MCF 10A (cell line): Measurements from ENCODE around the gene GPR146. TPM values are rescaled to one million over a fixed set of nuclear protein-coding genes. Genes with fewer than 3 reads are reported as not detected.

Source experiments
- BruUV-seq: library from RNA; stranded (reverse); fragments of 400-500 nt; replicated peaks from 2 replicates; lab custom pipeline; 2021; lab: Mats Ljungman, UMichigan
- CTCF ChIA-PET: fragments of 300-600 bp; sonication (Branson Sonifier 250); formaldehyde crosslinking; extraction: SDS; loops from one replicate; lab custom pipeline; 2021; ENCODE audit warnings: antibody characterized with exemption, inconsistent platforms; lab: Yijun Ruan, JAX
- POLR2A ChIA-PET: fragments of 300-600, 350-650 bp; sonication (Branson Sonifier 250); formaldehyde crosslinking; extraction: SDS; loops from one replicate; lab custom pipeline; 2020; ENCODE audit warnings: antibody characterized with exemption, inconsistent platforms; lab: Yijun Ruan, JAX
- DNase-seq: peaks from one replicate; pipeline ENCODE4 v3.0.0-alpha.2; 2018; ENCODE audit not compliant: unreplicated experiment
- H3K27ac Mint-ChIP-seq: one replicate; pipeline ENCODE4 v1.8.0; 2022; ENCODE audit warnings: mild to moderate bottlenecking, low read depth, mixed read lengths; ENCODE audit not compliant: unreplicated experiment
- H3K27me3 Mint-ChIP-seq: one replicate; pipeline ENCODE4 v1.8.0; 2022; ENCODE audit warnings: mixed read lengths; ENCODE audit not compliant: insufficient read depth, unreplicated experiment
- H3K36me3 Mint-ChIP-seq: one replicate; pipeline ENCODE4 v1.8.0; 2022; ENCODE audit warnings: mild to moderate bottlenecking, moderate library complexity, mixed read lengths; ENCODE audit not compliant: insufficient read depth, unreplicated experiment
- H3K4me1 Mint-ChIP-seq: one replicate; pipeline ENCODE4 v1.8.0; 2022; ENCODE audit warnings: mixed read lengths; ENCODE audit not compliant: insufficient read depth, unreplicated experiment
- H3K4me3 Mint-ChIP-seq: one replicate; pipeline ENCODE4 v1.8.0; 2022; ENCODE audit warnings: mild to moderate bottlenecking, moderate library complexity, mixed read lengths; ENCODE audit not compliant: unreplicated experiment
- H3K9me3 Mint-ChIP-seq: one replicate; pipeline ENCODE4 v1.8.0; 2022; ENCODE audit warnings: mixed read lengths; ENCODE audit not compliant: unreplicated experiment
- intact Hi-C: fragments of 100-400 bp; cut with micrococcal nuclease; formaldehyde crosslinking; loops from 2 replicates; pipeline ENCODE4 v1.14.1; 2022
- total RNA-seq: library from RNA; stranded (reverse); gene quantifications from 2 replicates; pipeline ENCODE4 v1.2.3, GENCODE V29; 2022
- TF ChIP-seq, protein P1 (sequence below): fragments of 200-600 bp; IDR thresholded peaks from one replicate; pipeline ENCODE4 v1.8.0; 2022; ENCODE audit warnings: antibody characterized with exemption, mild to moderate bottlenecking; ENCODE audit not compliant: unreplicated experiment

Gene GPR146
- total RNA-seq, 1 experiment from 2014 or later: not detected

DNA sequence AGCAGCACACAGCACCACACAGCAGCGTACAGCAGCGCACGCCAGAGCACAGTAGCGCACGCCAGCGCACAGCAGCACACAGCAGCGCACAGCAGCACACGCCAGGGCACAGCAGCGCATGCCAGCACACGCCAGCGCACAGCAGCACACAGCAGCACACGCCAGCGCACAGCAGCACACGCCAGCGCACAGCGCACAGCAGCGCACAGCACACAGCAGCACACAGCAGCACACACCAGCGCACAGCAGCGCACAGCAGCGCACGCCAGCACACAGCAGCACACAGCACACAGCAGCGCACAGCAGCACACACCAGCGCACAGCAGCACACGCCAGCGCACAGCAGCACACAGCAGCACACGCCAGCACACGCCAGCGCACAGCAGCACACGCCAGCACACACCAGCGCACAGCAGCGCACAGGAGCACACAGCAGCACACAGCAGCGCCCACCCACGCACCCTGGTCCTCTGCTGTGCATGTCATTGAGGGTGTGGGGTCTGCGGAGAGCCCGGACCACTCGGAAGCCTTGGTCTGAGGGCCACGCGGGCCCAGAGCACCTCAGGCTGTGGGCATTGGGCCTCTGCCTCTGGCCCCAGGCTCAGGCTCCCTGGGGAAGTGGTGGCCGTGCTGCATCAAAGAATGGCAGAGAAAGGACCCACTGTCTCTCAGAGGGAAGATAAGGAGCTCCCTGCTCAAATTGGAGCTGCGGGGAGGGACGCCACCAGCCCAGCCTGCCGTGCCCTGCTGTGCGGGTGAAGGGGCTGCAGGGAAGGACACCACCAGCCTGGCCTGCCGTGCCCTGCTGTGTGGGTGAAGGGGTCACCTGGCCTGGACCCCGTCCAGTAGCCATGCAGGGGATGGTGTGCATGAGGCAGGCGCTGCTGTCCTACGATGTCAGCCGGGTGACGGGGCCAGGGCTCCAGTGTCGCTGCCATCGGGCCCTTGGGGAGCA is 27.5 kb upstream of the GPR146 start:
- intact Hi-C loops: no loop called here
- H3K27ac Mint-ChIP-seq: no peak overlapping the region
- no peaks in the 10 kb centered on the region for H3K27me3 Mint-ChIP-seq
- H3K4me3 Mint-ChIP-seq: no peak overlapping the region
- H3K4me1 Mint-ChIP-seq: no peaks in the 10 kb centered on the region
- BruUV-seq: no TSS peak
- TF ChIP-seq, protein P1, sequence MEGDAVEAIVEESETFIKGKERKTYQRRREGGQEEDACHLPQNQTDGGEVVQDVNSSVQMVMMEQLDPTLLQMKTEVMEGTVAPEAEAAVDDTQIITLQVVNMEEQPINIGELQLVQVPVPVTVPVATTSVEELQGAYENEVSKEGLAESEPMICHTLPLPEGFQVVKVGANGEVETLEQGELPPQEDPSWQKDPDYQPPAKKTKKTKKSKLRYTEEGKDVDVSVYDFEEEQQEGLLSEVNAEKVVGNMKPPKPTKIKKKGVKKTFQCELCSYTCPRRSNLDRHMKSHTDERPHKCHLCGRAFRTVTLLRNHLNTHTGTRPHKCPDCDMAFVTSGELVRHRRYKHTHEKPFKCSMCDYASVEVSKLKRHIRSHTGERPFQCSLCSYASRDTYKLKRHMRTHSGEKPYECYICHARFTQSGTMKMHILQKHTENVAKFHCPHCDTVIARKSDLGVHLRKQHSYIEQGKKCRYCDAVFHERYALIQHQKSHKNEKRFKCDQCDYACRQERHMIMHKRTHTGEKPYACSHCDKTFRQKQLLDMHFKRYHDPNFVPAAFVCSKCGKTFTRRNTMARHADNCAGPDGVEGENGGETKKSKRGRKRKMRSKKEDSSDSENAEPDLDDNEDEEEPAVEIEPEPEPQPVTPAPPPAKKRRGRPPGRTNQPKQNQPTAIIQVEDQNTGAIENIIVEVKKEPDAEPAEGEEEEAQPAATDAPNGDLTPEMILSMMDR: no peak
- ChIA-PET CTCF (interaction anchor here (0.6 to 2.0 kb wide), 3 partner anchors 29 to 65 kb away, joined by 3 to 9 read pairs (median 3); no protein-coding TSS in a partner anchor), POLR2A (no interaction called here)
- peaks cover 13% of the 10 kb centered on the region for H3K36me3 Mint-ChIP-seq
- no peaks in the 10 kb centered on the region for H3K9me3 Mint-ChIP-seq
- DNase-seq: no peak

DNA sequence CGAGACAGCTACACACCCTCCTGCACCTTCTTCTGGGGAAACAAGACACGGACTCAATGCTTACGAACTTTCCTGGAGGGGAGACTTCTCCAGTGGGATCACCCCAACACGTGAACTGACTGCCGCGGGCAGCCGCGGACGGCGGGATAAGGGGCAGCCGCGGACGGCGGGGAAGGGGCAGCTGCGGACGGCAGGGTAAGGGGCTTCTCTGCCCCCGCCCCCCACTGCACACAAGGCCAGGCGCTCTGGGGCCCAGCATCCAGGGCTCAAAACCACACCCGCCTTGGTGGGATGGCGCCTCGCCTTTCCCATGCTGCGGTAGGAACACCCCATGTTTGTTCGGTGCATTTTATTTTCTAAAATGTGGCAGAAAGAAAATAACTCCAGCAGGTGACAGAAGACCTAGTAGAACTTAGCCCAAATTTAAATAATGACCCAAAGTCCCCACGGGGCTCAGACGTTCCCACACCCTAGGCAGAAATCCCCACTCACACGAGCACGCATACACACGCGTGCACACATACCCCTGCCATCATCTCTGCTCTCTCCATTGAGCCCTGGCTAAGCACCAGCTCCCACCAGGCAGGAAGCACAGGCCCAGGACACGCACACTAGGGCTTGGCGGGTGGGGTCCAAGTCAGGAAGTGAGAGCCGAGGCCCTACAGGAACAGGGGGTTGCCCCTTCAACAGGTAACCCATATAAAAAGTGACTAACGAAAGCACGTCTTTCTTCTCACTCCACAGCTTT is 26.6 kb upstream of the GPR146 start:
- POLR2A ChIA-PET: no interaction called here
- no peaks in the 10 kb centered on the region for H3K27me3 Mint-ChIP-seq
- TF ChIP-seq, protein P1: no peak
- CTCF ChIA-PET: interaction anchor here (0.6 to 2.0 kb wide), 4 partner anchors 24 to 66 kb away, joined by 3 to 9 read pairs (median 6); no protein-coding TSS in a partner anchor
- DNase-seq: no peak
- H3K27ac Mint-ChIP-seq: no peak overlapping the region
- no TSS peak for BruUV-seq
- H3K4me3 Mint-ChIP-seq: no peak overlapping the region
- intact Hi-C loops: no loop called here
- no peaks in the 10 kb centered on the region for H3K9me3 Mint-ChIP-seq
- H3K36me3 Mint-ChIP-seq: peaks cover 15% of the 10 kb centered on the region
- H3K4me1 Mint-ChIP-seq: no peaks in the 10 kb centered on the region

DNA sequence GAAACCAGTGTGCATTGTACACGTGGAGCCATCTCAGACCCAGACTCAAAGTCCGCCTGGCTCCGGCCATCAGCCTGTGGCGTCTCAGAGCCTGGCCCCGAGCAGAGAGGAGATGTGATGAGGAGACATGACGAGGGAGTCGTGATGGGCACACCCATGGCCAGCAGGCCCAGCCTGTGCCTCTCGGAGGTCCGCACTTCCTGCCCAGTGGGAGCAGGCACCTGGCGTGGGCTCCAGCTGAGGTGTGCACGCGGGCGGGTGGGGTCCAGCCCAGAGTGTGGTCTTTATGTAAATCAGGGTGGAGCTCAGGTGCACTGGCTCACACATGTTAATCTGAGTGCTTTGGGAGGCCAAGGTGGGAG is 26.0 kb upstream of the GPR146 start:
- Mint-ChIP-seq H3K27ac (no peak overlapping the region), H3K27me3 (no peaks in the 10 kb centered on the region), H3K36me3 (peaks cover 20% of the 10 kb centered on the region), H3K4me1 (no peaks in the 10 kb centered on the region), H3K9me3 (no peaks in the 10 kb centered on the region), H3K4me3 (no peak overlapping the region)
- intact Hi-C loops: no loop called here
- no peak for DNase-seq
- ChIA-PET POLR2A (interaction anchor here (1.1 kb wide), 1 partner anchor 11 kb away, joined by 4 read pairs; no protein-coding TSS in a partner anchor), CTCF (interaction anchor here (0.6 to 2.0 kb wide), 4 partner anchors 25 to 700 kb away, joined by 3 to 9 read pairs (median 6); no protein-coding TSS in a partner anchor)
- TF ChIP-seq, protein P1: no peak
- no TSS peak for BruUV-seq
